HG03571 (cell line): ENCODE data around the gene ZNF331.

Experiments
- ATAC-seq: cut with Tn5 transposase; IDR thresholded peaks from one replicate; pipeline ENCODE4 v1.9.1; 2021; ENCODE audit not compliant: unreplicated experiment

The ZNF331 gene

DNA sequence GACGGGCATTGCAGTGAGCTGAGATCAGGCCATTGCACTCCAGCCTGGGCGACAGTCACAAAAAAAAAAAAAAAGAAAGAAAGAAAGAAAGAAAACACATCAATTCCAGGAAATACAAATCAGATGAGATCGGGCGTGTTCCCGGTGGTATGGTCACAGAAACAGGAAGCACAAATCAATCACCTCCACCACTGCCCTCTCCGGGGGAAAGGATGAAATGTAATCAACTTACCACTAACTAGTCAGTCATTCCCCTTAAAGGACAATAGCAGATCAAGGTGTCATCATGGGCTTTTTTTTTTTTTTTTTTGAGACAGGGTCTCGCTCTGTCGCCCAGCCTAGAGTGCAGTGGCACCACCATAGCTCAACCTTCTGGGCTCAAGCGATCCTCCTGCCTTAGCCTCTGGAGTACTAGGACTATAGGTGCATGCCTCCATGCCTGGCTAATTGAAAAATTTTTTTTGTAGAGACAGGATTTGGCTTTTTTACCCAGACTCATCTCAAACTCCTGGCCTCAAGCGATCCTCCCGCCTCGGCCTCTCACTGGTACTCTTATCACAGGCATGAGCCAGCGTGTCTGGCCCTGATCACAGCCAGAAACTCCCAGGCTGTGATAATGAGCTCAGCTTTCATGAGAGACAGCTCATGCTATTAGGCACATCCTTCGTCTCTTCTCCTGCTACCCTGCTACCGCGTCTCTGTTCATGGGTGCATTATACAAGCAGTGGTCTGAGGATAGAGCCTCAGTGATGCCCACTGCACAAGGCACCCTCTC, 87.0 kb downstream of the ZNF331 start:
- no peak for ATAC-seq

DNA sequence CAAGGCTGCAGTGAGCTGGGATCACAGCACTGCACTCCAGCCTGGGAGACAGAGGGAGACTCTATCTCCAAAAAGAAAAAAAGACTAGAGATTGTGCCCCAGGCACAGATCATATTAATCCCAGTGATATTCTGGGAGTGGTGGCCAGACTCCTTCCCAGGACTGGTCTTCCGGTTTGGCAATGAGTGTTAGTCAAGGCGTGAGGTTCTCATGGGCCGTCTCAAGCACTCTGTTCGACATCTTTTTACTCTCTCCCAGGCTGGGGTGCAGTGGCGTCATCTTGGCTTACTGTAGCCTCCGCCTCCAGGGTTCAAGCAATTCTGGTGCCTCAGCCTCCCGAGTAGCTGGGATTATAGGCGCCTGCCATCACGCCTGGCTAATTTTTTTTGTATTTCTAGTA, 88.5 kb downstream of the ZNF331 start:
- no peak for ATAC-seq

DNA sequence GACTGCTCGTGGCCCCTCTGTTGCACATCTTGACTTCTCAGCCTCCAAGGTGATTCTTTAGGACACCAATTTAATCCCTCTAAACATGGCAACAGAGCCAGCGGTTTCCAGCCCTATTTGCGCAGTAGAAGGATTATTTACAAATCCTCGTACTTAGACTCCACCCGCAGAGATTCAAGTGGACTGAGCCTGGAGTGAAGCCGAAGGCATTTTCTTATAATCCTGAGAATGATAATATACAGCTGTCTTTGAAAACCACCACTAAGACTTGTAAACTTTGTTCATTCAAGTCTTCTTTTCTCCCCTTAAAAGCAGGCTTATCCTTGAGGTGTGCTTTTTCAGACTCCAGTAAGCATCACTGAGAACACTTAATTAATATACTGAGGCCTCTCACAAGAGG, 89.0 kb downstream of the ZNF331 start:
- ATAC-seq, result no peak
